ENCODE results near the gene SLC38A9. TPM values are rescaled to one million over a fixed set of nuclear protein-coding genes. Genes with fewer than 3 reads are reported as not detected.

Gene SLC38A9
- total and polyA plus RNA-seq, 2 of the 8 experiments (the other 6 are each of a cell fraction or from before 2014, with no cell fraction given) = 29.2 to 43.7 TPM

GRCh38 chr5:55681301-55681700, 30.8 kb downstream of the SLC38A9 start:
- Histone ChIP-seq H3K27ac (ENCODE audit: low read depth, low read length) (no peak overlapping the region), H3K56ac (replicated peaks; ENCODE audit: insufficient read length, low read depth, low read length) (no peak overlapping the region), H3K4ac (replicated peaks; ENCODE audit: insufficient read length, low read depth, low read length) (no peak overlapping the region), H2BK120ac (replicated peaks; ENCODE audit: low read depth, low read length) (no peak overlapping the region), H2BK5ac (ENCODE audit: low read depth, low read length) (no peak overlapping the region), H3K14ac (ENCODE audit: insufficient read length) (no peak overlapping the region), H4K5ac (ENCODE audit: insufficient read length, low read depth, low read length) (no peak overlapping the region), H3K79me1 (ENCODE audit: low read depth, low read length) (no peaks in the 10 kb centered on the region; the same call in 1 of the 2 replicates), H3K4me3 (ENCODE audit: extremely low read depth in 1 of 4, insufficient read depth in 2 of 4, low read depth in 3 of 4, low read length in 4 of 4) (no peak overlapping the region), H2AK5ac (ENCODE audit: low read depth, low read length) (no peak overlapping the region), H3K23ac (ENCODE audit: insufficient read length) (no peak overlapping the region), H3K9me3 (ENCODE audit: insufficient read depth in 2 of 2, low read depth in 1 of 2, low read length in 1 of 2) (no peaks in the 10 kb centered on the region), H2BK15ac (ENCODE audit: low read length) (no peak overlapping the region), H2BK12ac (ENCODE audit: low read depth, low read length) (no peak overlapping the region), H3K27me3 (replicated peaks in 1 of 4; ENCODE audit: control insufficient read depth in 3 of 4, extremely low read depth in 1 of 4, insufficient read depth in 3 of 4, low read length in 3 of 4) (no peaks in the 10 kb centered on the region), H4K91ac (replicated peaks; ENCODE audit: insufficient read length, low read length) (no peak overlapping the region), H2AFZ (ENCODE audit: low read length) (no peak overlapping the region), H4K20me1 (replicated peaks in 1 of 2; ENCODE audit: control insufficient read depth in 1 of 2, insufficient read depth in 2 of 2, low read length in 2 of 2) (no peaks in the 10 kb centered on the region), H3K4me1 (replicated peaks in 1 of 4; ENCODE audit: control insufficient read depth in 3 of 4, insufficient read depth in 4 of 4, low read length in 3 of 4) (no peaks in the 10 kb centered on the region), H4K8ac (ENCODE audit: extremely low read depth, insufficient read depth, low read length) (no peak overlapping the region), H3K36me3 (ENCODE audit: control insufficient read depth in 2 of 4, insufficient read depth in 4 of 4, low read length in 3 of 4) (peaks cover 0 to 2% (median 0%) of the 10 kb centered on the region in 4 experiments; a peak in 1 of 8 replicates), H2BK20ac (ENCODE audit: low read length) (no peak overlapping the region), H3K79me2 (ENCODE audit: control insufficient read depth in 1 of 2, insufficient read depth in 2 of 2, low read length in 2 of 2) (no peaks in the 10 kb centered on the region), H3K4me2 (ENCODE audit: insufficient read depth in 1 of 2, low read depth in 2 of 2, low read length in 2 of 2) (no peak overlapping the region), H3K23me2 (ENCODE audit: low read depth, low read length) (no peaks in the 10 kb centered on the region), H3K18ac (ENCODE audit: extremely low read depth, low read length) (no peak overlapping the region), H3K9ac (replicated peaks in 1 of 4; ENCODE audit: extremely low read depth in 1 of 4, low read depth in 3 of 4, low read length in 3 of 4) (peak overlapping the region in 1 of 4 experiments; percentile 34; a peak in 1 of 7 replicates)
- FAIRE-seq = no peak
- 95% methylated on average over 1 of the region's 1 CpG; no CpG with 5 or more reads in 1 of the 2 experiments for WGBS, 2 experiments (ENCODE audit: extremely low coverage in 1 of 2, insufficient coverage in 1 of 2, insufficient read length in 1 of 2, insufficient replicate concordance in 2 of 2, low coverage in 1 of 2, low lambda C conversion rate in 2 of 2, missing lambda C conversion rate in 1 of 2)
- CTCF ChIA-PET (ENCODE audit: partially characterized antibody) = interaction anchor here (1.7 kb wide), 1 partner anchor 10 kb away, joined by 7 read pairs; no protein-coding TSS in a partner anchor
- POLR2A ChIA-PET (ENCODE audit: partially characterized antibody) = interaction anchor here (1.5 kb wide), 1 partner anchor 9 kb away, joined by 3 read pairs; no protein-coding TSS in a partner anchor
- DNase-seq (ENCODE audit: low read depth in 1 of 2, low spot score in 2 of 2) = no peak
- TF ChIP-seq POLR2A (IDR thresholded peaks at IDR 0.05; ENCODE audit: control extremely low read depth in 1 of 2, low read depth in 2 of 2, low read length in 2 of 2) (no peak), NANOG (IDR thresholded peaks at IDR 0.05; ENCODE audit: insufficient read depth, low read depth, low read length, poor library complexity, severe bottlenecking) (no peak)

Measured in H1 (cell line).